Prostate gland (tissue), 2 donors: Measurements from ENCODE around the gene ANKRD33. TPM values are rescaled to one million over a fixed set of nuclear protein-coding genes. Genes with fewer than 3 reads are reported as not detected.

ENCODE experiments used
- DNase-seq: peaks from one replicate; pipeline ENCODE4 v3.0.0-alpha.2; 2019; ENCODE audit warnings: low spot score
- H3K27ac ChIP-seq, 2 donors: fragments of 200-600 bp; sonication (generic); 2 replicates each; pipeline ENCODE4 v1.5.1; 2017 to 2019
- H3K27me3 ChIP-seq: fragments of 200-600 bp; sonication (generic); replicated peaks from 2 replicates; pipeline ENCODE4 v1.5.1; 2019; ENCODE audit not compliant: insufficient read depth
- H3K36me3 ChIP-seq, 2 donors: fragments of 200-600 bp; sonication (generic); 1 replicate in 1 of 2; 2 replicates in 1 of 2; pipeline versions ENCODE4 v1.5.1 to v1.8.1; 2017 to 2019
- H3K4me1 ChIP-seq: fragments of 200-600 bp; sonication (generic); replicated peaks from 2 replicates; pipeline ENCODE4 v1.5.1; 2019
- H3K4me3 ChIP-seq, 2 donors: fragments of 200-600 bp; sonication (generic); 2 replicates each; pipeline ENCODE4 v1.5.1; 2017 to 2019
- H3K9me3 ChIP-seq: fragments of 200-600 bp; sonication (generic); 2 replicates; pipeline ENCODE4 v1.5.1; 2017
- POLR2A ChIP-seq: fragments of 450-650 bp; IDR thresholded peaks from one replicate; pipeline ENCODE4 v1.6.1; 2016; ENCODE audit warnings: antibody characterized with exemption, mild to moderate bottlenecking
- POLR2AphosphoS5 ChIP-seq: sonication (generic); formaldehyde crosslinking; IDR thresholded peaks from one replicate; pipeline ENCODE4 v1.6.1; 2017; ENCODE audit warnings: antibody characterized with exemption
- WGBS: methylation state at CpG from one replicate; pipeline ENCODE4 v1.1.5; 2018; 5-methylcytosine and 5-hydroxymethylcytosine counted together
- intact Hi-C: fragments of 100-400 bp; cut with DNase I; formaldehyde crosslinking; loops from one replicate; pipeline ENCODE4 v1.14.2; 2022
- total RNA-seq, 2 donors: library from RNA; depleted of rRNA; stranded (reverse); fragments of >200 nt; gene quantifications; one replicate each; pipeline ENCODE4 v1.1.0, GENCODE V29; 2016
- TF ChIP-seq, protein P1 (sequence below), 4 experiments: fragments of 200-600 bp in 2 of 4; fragments of 450-650 bp in 2 of 4; sonication (generic) in 2 of 4; IDR thresholded peaks; 1 replicate in 3 of 4; 2 replicates in 1 of 4; pipeline ENCODE4 v1.5.1; 2016 to 2019; ENCODE audit warnings: antibody characterized with exemption in 4 of 4, mild to moderate bottlenecking in 2 of 4, moderate library complexity in 2 of 4

ANKRD33 gene
- total RNA-seq, 2 donors from 2014 or later = not detected

DNA sequence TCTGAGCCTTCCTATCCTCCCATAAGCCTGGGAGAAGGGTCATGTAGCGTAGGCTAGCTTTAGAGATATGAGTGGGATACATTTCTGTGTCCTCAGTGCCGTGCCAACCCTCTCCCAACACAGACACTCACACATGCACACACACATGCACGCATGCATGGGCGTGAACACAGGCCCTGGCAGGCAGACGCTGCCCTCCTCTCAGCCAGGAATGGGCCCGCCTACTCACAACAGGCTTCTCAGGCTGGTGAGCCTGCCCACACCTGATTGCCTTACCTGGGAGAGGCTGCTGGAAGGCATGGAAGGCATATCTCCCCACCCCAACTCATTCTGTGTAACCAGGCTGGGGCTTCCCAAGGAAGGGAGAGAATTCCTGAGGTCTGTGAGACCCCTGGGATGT, 50.8 kb downstream of the ANKRD33 start:
- 85% methylated on average over 6 of the region's 6 CpGs for WGBS
- H3K9me3 ChIP-seq = no peaks in the 10 kb centered on the region
- H3K4me3 ChIP-seq = no peak overlapping the region
- intact Hi-C loops = no loop called here
- no peak overlapping the region for H3K27ac ChIP-seq
- DNase-seq = no peak
- TF ChIP-seq POLR2AphosphoS5 (no peak), POLR2A (no peak)
- TF ChIP-seq, protein P1, sequence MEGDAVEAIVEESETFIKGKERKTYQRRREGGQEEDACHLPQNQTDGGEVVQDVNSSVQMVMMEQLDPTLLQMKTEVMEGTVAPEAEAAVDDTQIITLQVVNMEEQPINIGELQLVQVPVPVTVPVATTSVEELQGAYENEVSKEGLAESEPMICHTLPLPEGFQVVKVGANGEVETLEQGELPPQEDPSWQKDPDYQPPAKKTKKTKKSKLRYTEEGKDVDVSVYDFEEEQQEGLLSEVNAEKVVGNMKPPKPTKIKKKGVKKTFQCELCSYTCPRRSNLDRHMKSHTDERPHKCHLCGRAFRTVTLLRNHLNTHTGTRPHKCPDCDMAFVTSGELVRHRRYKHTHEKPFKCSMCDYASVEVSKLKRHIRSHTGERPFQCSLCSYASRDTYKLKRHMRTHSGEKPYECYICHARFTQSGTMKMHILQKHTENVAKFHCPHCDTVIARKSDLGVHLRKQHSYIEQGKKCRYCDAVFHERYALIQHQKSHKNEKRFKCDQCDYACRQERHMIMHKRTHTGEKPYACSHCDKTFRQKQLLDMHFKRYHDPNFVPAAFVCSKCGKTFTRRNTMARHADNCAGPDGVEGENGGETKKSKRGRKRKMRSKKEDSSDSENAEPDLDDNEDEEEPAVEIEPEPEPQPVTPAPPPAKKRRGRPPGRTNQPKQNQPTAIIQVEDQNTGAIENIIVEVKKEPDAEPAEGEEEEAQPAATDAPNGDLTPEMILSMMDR (IDR thresholded peaks at IDR 0.05) = no peak
- no peaks in the 10 kb centered on the region for H3K36me3 ChIP-seq
- no peaks in the 10 kb centered on the region for H3K27me3 ChIP-seq
- H3K4me1 ChIP-seq = no peaks in the 10 kb centered on the region

DNA sequence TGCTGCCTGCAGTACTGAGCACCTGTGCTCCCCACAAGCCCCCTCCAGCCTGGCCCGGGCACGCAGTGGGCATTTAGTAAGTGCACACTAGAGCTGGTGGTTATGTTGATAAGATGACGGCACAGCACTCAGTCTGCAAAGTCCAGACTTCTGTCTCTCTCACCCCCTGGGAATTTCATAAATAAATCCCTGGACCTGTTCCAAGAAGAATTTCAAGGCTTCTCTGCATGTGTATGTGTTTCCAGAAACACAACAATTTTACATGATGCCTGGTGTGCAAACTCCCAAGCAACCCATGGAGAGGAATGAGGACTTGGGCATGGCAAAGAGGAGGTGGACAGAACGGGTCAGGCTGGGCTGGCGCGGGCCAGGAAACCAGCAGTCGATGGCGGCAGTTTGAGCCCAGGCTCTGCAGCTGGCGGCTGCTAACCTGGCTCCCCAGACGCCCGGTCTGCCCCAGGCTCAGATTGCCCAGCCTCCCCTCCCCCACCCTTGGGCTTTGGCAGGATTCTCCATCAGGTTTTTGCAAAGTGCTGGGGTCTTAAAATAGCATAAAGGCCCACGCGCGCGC, 53.2 kb downstream of the ANKRD33 start:
- H3K36me3 ChIP-seq = no peaks in the 10 kb centered on the region
- WGBS = 25% methylated on average over 15 of the region's 15 CpGs

More for the DNA sequence above, 53.2 kb downstream of the ANKRD33 start:
- H3K9me3 ChIP-seq = no peaks in the 10 kb centered on the region
- TF ChIP-seq, protein P1 (IDR thresholded peaks at IDR 0.05) = no peak
- TF ChIP-seq POLR2AphosphoS5 = no peak
- H3K4me3 ChIP-seq = no peak overlapping the region
- no peaks in the 10 kb centered on the region for H3K27me3 ChIP-seq
- no peak overlapping the region for H3K27ac ChIP-seq
- DNase-seq = no peak
- no peaks in the 10 kb centered on the region for H3K4me1 ChIP-seq
- intact Hi-C loops = no loop called here

Other genes starting within 250 kb of the ANKRD33 start
- 1 to 10 TPM in 1 of 2 donors, under 1 TPM in 1; 0.46 to 1.4 TPM for gene FIGNL2, start 39.4 kb upstream of the ANKRD33 start, total RNA-seq
- 10 to 100 TPM; 31.1 to 34.8 TPM for gene ACVRL1, start 19.4 kb downstream of the ANKRD33 start, total RNA-seq
- gene ACVR1B, start 63.6 kb downstream of the ANKRD33 start, total RNA-seq = 10 to 100 TPM; 39.6 to 43.3 TPM
- 10 to 100 TPM; 16.5 to 38.6 TPM for gene TAMALIN, start 118.8 kb downstream of the ANKRD33 start, total RNA-seq
- 100 to 1,000 TPM in 1 of 2 donors, 10 to 100 TPM in 1; 85.1 to 125 TPM for gene NR4A1, start 163.3 kb downstream of the ANKRD33 start, total RNA-seq
- gene ATG101, start 181.9 kb downstream of the ANKRD33 start, total RNA-seq = 10 to 100 TPM; 60.0 to 64.1 TPM
- 10 to 100 TPM in 1 of 2 donors, 1 to 10 TPM in 1; 7.5 to 30.2 TPM for gene SMIM41, start 191.6 kb downstream of the ANKRD33 start, total RNA-seq